Right lobe of liver (tissue), 6 donors: ENCODE measurements around the gene EIF3F. TPM values are rescaled to one million over a fixed set of nuclear protein-coding genes. Genes with fewer than 3 reads are reported as not detected.

Experiments
- ATAC-seq, 4 donors: fragments of 200-7000 bp; cut with Tn5 transposase; one replicate each; pipeline ENCODE4 v1.9.1; 2020; ENCODE audit warnings: mild to moderate bottlenecking in 4 of 4, moderate library complexity in 4 of 4
- DNase-seq, 3 donors: peaks; one replicate each; pipeline ENCODE4 v3.0.0-alpha.2; 2020
- H3K27ac ChIP-seq, 3 donors: fragments of 200-600 bp; one replicate each; pipeline ENCODE4 v1.8.0; 2022
- H3K27me3 ChIP-seq, 2 donors: fragments of 200-600 bp; one replicate each; pipeline ENCODE4 v1.8.0; 2022
- H3K36me3 ChIP-seq, 4 donors: fragments of 200-600 bp; sonication (generic) in 1 of 4; one replicate each; pipeline versions ENCODE4 v1.5.1 to v1.8.0; 2017 to 2022; ENCODE audit warnings: control low read depth in 1 of 4
- H3K4me1 ChIP-seq, 4 donors: fragments of 200-600 bp; sonication (generic) in 1 of 4; one replicate each; pipeline versions ENCODE4 v1.5.1 to v1.8.0; 2017 to 2022; ENCODE audit warnings: control low read depth in 1 of 4
- H3K4me3 ChIP-seq, 3 donors: fragments of 200-600 bp; one replicate each; pipeline ENCODE4 v1.8.0; 2022
- H3K9me3 ChIP-seq, 4 donors: fragments of 200-600 bp; sonication (generic) in 1 of 4; one replicate each; pipeline versions ENCODE4 v1.5.1 to v1.8.0; 2017 to 2022; ENCODE audit warnings: control low read depth in 1 of 4
- POLR2A ChIP-seq: fragments of 450-650 bp; IDR thresholded peaks from one replicate; pipeline ENCODE4 v1.6.1; 2017; ENCODE audit warnings: antibody characterized with exemption, mild to moderate bottlenecking
- WGBS: methylation state at CpG from one replicate; pipeline ENCODE4 v1.1.6; 2018; ENCODE audit warnings: low coverage, low lambda C conversion rate; ENCODE audit not compliant: insufficient coverage; ENCODE audit errors: missing lambda C conversion rate; 5-methylcytosine and 5-hydroxymethylcytosine counted together
- intact Hi-C, 2 donors: fragments of 100-400 bp; cut with DNase I; formaldehyde crosslinking; loops; one replicate each; pipeline versions ENCODE4 v1.11.2 to v1.14.1; 2022
- total RNA-seq, 6 experiments: library from RNA; depleted of rRNA in 2 of 6; stranded (reverse); fragments of >200 nt in 2 of 6; fragmentation: NEBNext Ultra II Directional in 3 of 6; extraction: Animal tissue kit (Norgen Biotek cat#: 25700) in 3 of 6; gene quantifications; one replicate each; pipeline versions ENCODE4 v1.1.0 to v1.2.4, GENCODE V29; 2016 to 2023
- TF ChIP-seq, protein P1 (sequence below), 4 donors: fragments of 200-600 bp in 3 of 4; fragments of 450-650 bp in 1 of 4; IDR thresholded peaks; one replicate each; pipeline versions ENCODE4 v1.5.1 to v1.8.0; 2016 to 2022; ENCODE audit warnings: antibody characterized with exemption in 4 of 4, mild to moderate bottlenecking in 2 of 4
- donor health status: DM: no; HTN: yes; CAD: no.
- donor health status: DM: no; HTN: no; CAD: no.
- donor health status: DM: no; HTN: no; CAD: no.
- donor health status: DM: no; HTN: yes; CAD: no.
- donor health status: DM: no; HTN: yes; CAD: no.

EIF3F gene
- total RNA-seq, 6 experiments from 2014 or later: 69.9 to 97.0 (median 84.0) TPM

DNA sequence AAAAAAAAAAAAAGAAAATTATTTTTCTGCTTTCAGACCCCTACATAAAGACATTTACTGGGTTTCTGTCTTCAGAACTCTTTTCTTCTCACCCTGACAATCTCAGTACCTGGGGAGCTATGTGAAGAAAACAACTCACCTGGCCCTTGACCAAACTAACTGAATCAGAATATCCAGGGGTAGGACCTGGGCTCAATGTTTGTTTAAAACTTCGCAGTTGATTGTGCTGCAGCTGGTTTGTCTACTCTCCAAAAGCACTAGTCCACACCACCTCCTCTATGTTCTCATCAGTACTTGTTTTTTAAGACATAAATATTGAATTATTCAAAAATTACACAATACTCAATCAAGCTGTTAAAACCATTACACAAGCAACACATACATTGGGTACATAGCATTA is 34.8 kb downstream of the EIF3F start:
- intact Hi-C loops: no loop called here
- Histone ChIP-seq H3K27me3 (no peaks in the 10 kb centered on the region), H3K4me3 (no peak overlapping the region), H3K4me1 (peaks cover 0 to 22% (median 0%) of the 10 kb centered on the region in 4 donors), H3K36me3 (no peaks in the 10 kb centered on the region), H3K27ac (no peak overlapping the region), H3K9me3 (no peaks in the 10 kb centered on the region)
- DNase-seq (no peak), ATAC-seq (peak in 1 of 4 donors; percentile 45)
- TF ChIP-seq POLR2A: no peak
- TF ChIP-seq, protein P1, sequence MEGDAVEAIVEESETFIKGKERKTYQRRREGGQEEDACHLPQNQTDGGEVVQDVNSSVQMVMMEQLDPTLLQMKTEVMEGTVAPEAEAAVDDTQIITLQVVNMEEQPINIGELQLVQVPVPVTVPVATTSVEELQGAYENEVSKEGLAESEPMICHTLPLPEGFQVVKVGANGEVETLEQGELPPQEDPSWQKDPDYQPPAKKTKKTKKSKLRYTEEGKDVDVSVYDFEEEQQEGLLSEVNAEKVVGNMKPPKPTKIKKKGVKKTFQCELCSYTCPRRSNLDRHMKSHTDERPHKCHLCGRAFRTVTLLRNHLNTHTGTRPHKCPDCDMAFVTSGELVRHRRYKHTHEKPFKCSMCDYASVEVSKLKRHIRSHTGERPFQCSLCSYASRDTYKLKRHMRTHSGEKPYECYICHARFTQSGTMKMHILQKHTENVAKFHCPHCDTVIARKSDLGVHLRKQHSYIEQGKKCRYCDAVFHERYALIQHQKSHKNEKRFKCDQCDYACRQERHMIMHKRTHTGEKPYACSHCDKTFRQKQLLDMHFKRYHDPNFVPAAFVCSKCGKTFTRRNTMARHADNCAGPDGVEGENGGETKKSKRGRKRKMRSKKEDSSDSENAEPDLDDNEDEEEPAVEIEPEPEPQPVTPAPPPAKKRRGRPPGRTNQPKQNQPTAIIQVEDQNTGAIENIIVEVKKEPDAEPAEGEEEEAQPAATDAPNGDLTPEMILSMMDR (IDR thresholded peaks at IDR 0.05): no peak
- 55% methylated on average over 1 of the region's 1 CpG for WGBS

DNA sequence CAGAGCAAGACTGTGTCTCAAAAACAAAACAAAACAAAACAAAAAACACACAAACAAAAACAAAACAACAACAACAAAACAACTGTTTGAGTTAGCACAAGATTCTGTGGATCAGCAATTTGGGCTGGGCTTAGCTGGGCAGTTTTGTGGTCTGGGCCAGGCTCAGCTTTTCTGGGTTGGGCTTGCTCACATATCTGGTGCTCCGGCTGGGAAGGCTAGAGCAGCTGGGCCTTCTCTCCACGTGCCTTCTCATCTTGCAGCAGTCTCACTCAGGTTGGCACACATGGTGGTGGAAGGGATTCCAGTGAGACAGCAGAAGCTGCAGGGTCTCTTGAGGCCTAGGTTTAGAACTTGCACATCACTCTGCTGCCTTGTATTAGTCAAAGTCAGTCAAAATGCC is 35.7 kb downstream of the EIF3F start:
- no peak for TF ChIP-seq POLR2A
- TF ChIP-seq, protein P1 (IDR thresholded peaks at IDR 0.05): no peak
- Histone ChIP-seq H3K27ac (no peak overlapping the region), H3K9me3 (no peaks in the 10 kb centered on the region), H3K4me3 (no peak overlapping the region), H3K36me3 (no peaks in the 10 kb centered on the region), H3K4me1 (peaks cover 0 to 22% (median 0%) of the 10 kb centered on the region in 4 donors), H3K27me3 (no peaks in the 10 kb centered on the region)
- 50% methylated on average over 1 of the region's 2 CpGs for WGBS
- DNase-seq: no peak
- no peak for ATAC-seq
- intact Hi-C loops: no loop called here

DNA sequence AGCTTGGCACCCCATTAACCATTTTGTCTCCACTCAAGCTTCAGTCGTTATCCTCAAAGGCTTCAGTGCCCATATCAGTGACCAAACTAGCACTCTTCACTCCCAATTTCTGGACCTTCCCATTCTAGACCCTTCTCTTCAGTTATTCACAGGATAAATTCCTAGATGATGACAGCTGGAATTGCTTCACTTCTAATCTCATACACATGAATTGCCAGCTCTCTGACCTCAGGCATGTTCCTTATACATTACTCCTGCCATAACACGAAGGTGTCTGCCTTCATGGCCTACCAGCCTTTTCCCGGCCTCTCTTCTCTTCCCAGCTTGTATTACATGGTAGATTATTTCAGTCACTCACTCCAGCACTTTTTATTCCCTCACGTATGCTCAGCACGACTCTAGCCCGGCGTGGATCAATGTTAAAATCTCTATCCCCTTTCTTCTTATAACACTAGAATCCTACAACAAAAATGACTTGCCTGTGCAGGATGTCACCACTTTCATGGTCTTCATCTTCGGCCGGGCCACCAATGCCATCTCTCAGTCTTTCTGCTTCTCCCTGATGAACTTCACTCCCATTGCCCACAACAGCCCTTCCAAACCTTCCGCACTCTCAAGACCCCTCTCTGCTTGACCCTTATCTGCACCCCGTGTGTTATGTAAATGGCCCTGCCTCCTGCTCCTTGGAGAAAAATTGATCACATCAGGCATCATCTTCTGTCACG is 36.9 kb downstream of the EIF3F start:
- Histone ChIP-seq H3K27me3 (no peaks in the 10 kb centered on the region), H3K4me1 (peaks cover 0 to 14% (median 0%) of the 10 kb centered on the region in 4 donors), H3K27ac (no peak overlapping the region), H3K4me3 (no peak overlapping the region), H3K9me3 (no peaks in the 10 kb centered on the region), H3K36me3 (no peaks in the 10 kb centered on the region)
- 77% methylated on average over 12 of the region's 12 CpGs for WGBS
- DNase-seq (no peak), ATAC-seq (no peak)
- no peak for TF ChIP-seq POLR2A
- TF ChIP-seq, protein P1 (IDR thresholded peaks at IDR 0.05): no peak
- intact Hi-C loops: no loop called here

DNA sequence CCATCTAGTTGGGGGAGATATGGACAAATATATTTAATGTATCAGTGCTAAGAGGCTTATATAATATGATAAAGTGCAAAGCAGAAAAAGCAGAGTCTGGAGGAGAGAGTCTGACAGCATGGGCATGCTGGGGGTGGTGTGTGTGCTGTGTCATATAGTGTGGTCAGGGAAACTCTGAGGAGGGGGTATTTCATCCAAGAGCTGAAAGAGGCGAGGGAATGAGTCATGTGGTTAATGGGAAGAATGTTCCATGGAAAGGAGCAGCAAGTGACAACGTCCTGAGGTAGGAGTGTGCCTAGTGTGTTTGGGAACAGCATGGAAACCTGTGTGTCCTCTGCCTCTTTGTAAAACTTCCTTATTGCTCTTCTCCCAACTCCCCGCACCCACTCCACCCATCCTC is 38.0 kb downstream of the EIF3F start:
- Histone ChIP-seq H3K27me3 (no peaks in the 10 kb centered on the region), H3K27ac (no peak overlapping the region), H3K4me3 (no peak overlapping the region), H3K4me1 (peaks cover 0 to 3% (median 0%) of the 10 kb centered on the region in 4 donors), H3K36me3 (no peaks in the 10 kb centered on the region), H3K9me3 (no peaks in the 10 kb centered on the region)
- DNase-seq: no peak
- TF ChIP-seq, protein P1 (IDR thresholded peaks at IDR 0.05): no peak
- TF ChIP-seq POLR2A: no peak
- intact Hi-C loops: no loop called here
- 69% methylated on average over 3 of the region's 3 CpGs for WGBS
- ATAC-seq: no peak
